Endothelial cell of umbilical vein (primary cell): Measurements from ENCODE around the gene HAL.

ENCODE experiments used
- CTCF ChIP-seq, 2 donors: IDR thresholded peaks; 1 replicate in 1 of 2; 2 replicates in 1 of 2; pipeline ENCODE4 v1.5.1; 2011; ENCODE audit warnings: low read length in 2 of 2, mild to moderate bottlenecking in 2 of 2, moderate library complexity in 2 of 2, control low read depth in 1 of 2, inconsistent platforms in 1 of 2, low read depth in 1 of 2; ENCODE audit not compliant: insufficient read depth in 1 of 2; ENCODE audit errors: extremely low read depth in 1 of 2
- EZH2 ChIP-seq: IDR thresholded peaks from 2 replicates; pipeline ENCODE4 v1.6.1; 2012; ENCODE audit warnings: borderline replicate concordance, low read depth, mild to moderate bottlenecking, moderate library complexity, low read length, inconsistent platforms; ENCODE audit not compliant: severe bottlenecking
- FOS ChIP-seq: IDR thresholded peaks from 2 replicates; pipeline ENCODE4 v1.6.1; 2011; ENCODE audit warnings: mild to moderate bottlenecking, low read length, moderate library complexity, borderline replicate concordance; ENCODE audit not compliant: insufficient read depth
- GATA2 ChIP-seq: IDR thresholded peaks from 2 replicates; pipeline ENCODE4 v1.7.0; 2011; ENCODE audit warnings: low read depth, mild to moderate bottlenecking, moderate library complexity, mixed read lengths, low read length; ENCODE audit not compliant: insufficient read length, insufficient read depth
- POLR2A ChIP-seq: IDR thresholded peaks from 2 replicates; pipeline ENCODE4 v1.6.1; 2012; ENCODE audit warnings: low read depth, mild to moderate bottlenecking, control low read depth, low read length

- TF ChIP-seq EZH2: no peak
- no peak for TF ChIP-seq CTCF (IDR thresholded peaks at IDR 0.05; ENCODE audit: extremely low read depth in 1 of 2, insufficient read depth in 1 of 2, low read depth in 1 of 2, low read length in 2 of 2)
- no peak for TF ChIP-seq GATA2
- no peak for TF ChIP-seq FOS
- TF ChIP-seq POLR2A: no peak
Measured at GRCh38 chr12:95977764-95978305, 18.3 kb downstream of the HAL start.
